ENCODE results near the gene POLR3G. TPM values are rescaled to one million over a fixed set of nuclear protein-coding genes. Genes with fewer than 3 reads are reported as not detected.

POLR3G gene
- total and polyA plus RNA-seq, 2 of the 13 experiments (the other 11 are each of a cell fraction or from before 2014, with no cell fraction given), result 1.2 to 7.3 TPM

- intact Hi-C loops (cut with micrococcal nuclease; ENCODE audit: unreplicated experiment), result no loop called here
These were observed 5.1 kb downstream of the POLR3G start for GRCh38 chr5:90479611-90480385.

More at GRCh38 chr5:90479611-90480385, 5.1 kb downstream of the POLR3G start:
- no peak overlapping the region for H3K9ac ChIP-seq (ENCODE audit: insufficient read depth, low read depth, low read length)
- no peak for DNase-seq (ENCODE audit: low spot score)
- H3K4me3 ChIP-seq (replicated peaks in 1 of 3; ENCODE audit: insufficient read depth in 1 of 3, low read depth in 2 of 3, low read length in 3 of 3), result no peak overlapping the region
- peaks cover 23% of the 10 kb centered on the region for H3K4me1 ChIP-seq (ENCODE audit: insufficient read depth, low read length)
- no peaks in the 10 kb centered on the region for H3K27me3 ChIP-seq (ENCODE audit: control insufficient read depth in 1 of 2, insufficient read depth in 2 of 2, low read length in 2 of 2)
- POLR2A ChIA-PET, result no interaction called here
- H3K79me2 ChIP-seq (ENCODE audit: insufficient read depth, low read length), result peaks cover 2% of the 10 kb centered on the region
- TF ChIP-seq ZNF12 (CRISPR knock-in tag; IDR thresholded peaks at IDR 0.05) (no peak), RERE (CRISPR knock-in tag; IDR thresholded peaks at IDR 0.05; ENCODE audit: low read depth) (no peak), SETDB1 (CRISPR knock-in tag; IDR thresholded peaks at IDR 0.05; ENCODE audit: borderline replicate concordance) (no peak), TAF1 (CRISPR knock-in tag; IDR thresholded peaks at IDR 0.05) (no peak), ZEB1 (IDR thresholded peaks at IDR 0.05; ENCODE audit: insufficient replicate concordance, low read depth) (no peak), MXD1 (CRISPR knock-in tag; IDR thresholded peaks at IDR 0.05) (no peak)
- FAIRE-seq, result no peak
- in situ Hi-C loops (cut with HindIII; ENCODE audit: extremely low pct_ligation_motif_present, low pct_unique_long_range_greater_than_20kb), result no loop called here
- ATAC-seq, result no peak
- H3K4me2 ChIP-seq (ENCODE audit: low read depth, low read length), result no peak overlapping the region
- BruUV-seq (replicated peaks), result no TSS peak
- H4K20me1 ChIP-seq (ENCODE audit: insufficient read depth, low read length), result no peaks in the 10 kb centered on the region
- no peaks in the 10 kb centered on the region for H3K36me3 ChIP-seq (replicated peaks in 1 of 2; ENCODE audit: control insufficient read depth in 1 of 2, insufficient read depth in 2 of 2, low read length in 2 of 2)
- H2AFZ ChIP-seq (ENCODE audit: low read length), result no peak overlapping the region
- H3K9me3 ChIP-seq (ENCODE audit: low read length), result no peaks in the 10 kb centered on the region
- H3K27ac ChIP-seq (ENCODE audit: extremely low read length, insufficient read depth, low read length), result no peak overlapping the region
- CTCF ChIA-PET (ENCODE audit: low intra/inter-chr PET ratio, low total read pairs), result no interaction called here

Measured in HepG2 (cell line).